ENCODE data around the gene NKAIN1. TPM values are rescaled to one million over a fixed set of nuclear protein-coding genes. Genes with fewer than 3 reads are reported as not detected.
"Not testable (repeated sequence)": the region's sequence is repeated elsewhere in the genome, so short reads cannot be mapped to it uniquely, and the experiment has no call there.

Gene NKAIN1
- total RNA-seq, 4 donors from 2014 or later: not detected

- ATAC-seq (ENCODE audit: low FRiP score): no peak
- no peak for DNase-seq (ENCODE audit: low spot score)
Measured at GRCh38 chr1:31198600-31198999, 41.1 kb downstream of the NKAIN1 start.

DNA sequence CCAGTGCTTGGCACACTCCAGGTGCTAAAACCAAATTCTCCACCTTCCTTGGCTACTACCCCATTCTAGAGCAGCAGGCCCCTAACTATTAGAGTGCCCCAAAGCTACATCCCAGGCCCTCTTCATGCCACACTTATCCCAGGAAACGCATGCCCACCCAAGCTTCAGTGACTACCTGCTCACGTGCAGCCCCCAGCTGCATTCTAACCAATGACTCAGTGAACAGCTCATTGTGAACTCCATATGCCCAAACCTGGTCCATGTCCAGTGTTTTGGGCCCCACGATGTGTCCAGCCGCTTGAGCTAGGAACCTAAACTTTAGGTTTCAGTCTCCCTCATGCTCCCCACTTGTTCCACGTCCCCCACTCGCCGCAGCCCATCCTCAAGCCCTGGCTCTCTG, 41.5 kb downstream of the NKAIN1 start:
- no peak for ATAC-seq (ENCODE audit: low FRiP score)
- TF ChIP-seq CTCF (IDR thresholded peaks at IDR 0.05): no peak
- no peak for DNase-seq (ENCODE audit: low spot score)

More at GRCh38 chr1:31198600-31198999, 41.1 kb downstream of the NKAIN1 start:
- no peak for TF ChIP-seq CTCF (IDR thresholded peaks at IDR 0.05)

DNA sequence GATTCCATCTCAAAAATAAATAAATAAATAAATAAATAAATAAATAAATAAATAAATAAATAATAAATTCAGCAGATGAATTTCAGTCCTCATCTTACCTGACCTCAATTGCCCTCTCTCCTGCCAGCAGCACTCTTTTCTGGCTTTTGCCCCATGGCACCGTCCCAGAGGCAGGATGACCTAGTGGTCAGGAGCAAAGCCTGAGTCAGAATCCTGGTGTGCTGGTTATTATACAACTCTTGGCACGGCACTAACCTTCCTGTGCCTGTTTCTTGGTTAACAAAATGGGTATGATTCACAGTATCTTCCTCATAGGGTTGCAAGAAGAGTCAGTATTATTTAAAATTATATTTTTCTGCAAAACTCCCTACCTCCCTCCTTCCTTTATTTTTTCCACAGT, 43.0 kb downstream of the NKAIN1 start:
- ATAC-seq (ENCODE audit: low FRiP score) (no peak), DNase-seq (ENCODE audit: low spot score) (no peak)
- no peak for TF ChIP-seq CTCF (IDR thresholded peaks at IDR 0.05)

DNA sequence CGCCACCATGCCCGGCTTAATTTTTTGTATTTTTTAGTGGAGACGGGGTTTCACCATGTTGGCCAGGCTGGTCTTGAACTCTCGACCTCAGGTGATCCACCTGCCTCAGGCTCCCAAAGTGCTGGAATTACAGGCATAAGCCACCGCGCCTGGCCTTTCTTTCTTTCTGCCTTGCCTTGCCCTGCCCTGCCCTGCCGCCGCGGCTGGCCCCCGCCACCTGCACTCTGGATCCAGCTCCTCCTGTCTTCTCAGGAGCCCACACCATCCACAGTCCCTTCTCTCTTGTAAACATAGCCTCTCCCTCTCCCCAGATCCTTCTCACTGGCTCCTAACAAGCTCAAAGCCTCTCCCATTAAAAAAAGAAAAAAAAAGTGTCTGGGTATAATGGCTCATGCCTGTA, 44.4 kb downstream of the NKAIN1 start:
- DNase-seq (ENCODE audit: low spot score); ATAC-seq (ENCODE audit: low FRiP score): not testable (repeated sequence)

DNA sequence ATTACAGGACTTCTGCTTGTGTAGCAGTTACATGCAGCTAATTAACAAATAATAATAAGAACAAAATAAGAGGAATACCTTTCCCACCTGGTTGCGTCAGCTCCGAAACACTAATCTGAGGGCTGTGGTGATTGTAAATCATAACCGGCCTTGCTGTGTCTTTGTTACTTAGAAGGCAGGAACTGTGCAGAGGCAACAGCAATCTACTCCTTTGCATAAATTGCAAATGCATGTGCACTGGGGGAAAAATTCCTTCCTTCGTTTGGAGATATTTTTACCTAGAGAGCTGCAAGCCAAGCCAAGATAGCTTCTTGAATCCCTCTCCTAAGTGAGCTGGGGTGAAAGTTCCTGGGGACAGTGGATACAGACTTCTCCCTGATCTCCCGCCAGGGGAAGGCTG, 46.0 kb downstream of the NKAIN1 start:
- TF ChIP-seq CTCF (IDR thresholded peaks at IDR 0.05): no peak
- no peak for ATAC-seq (ENCODE audit: low FRiP score)
- no peak for DNase-seq (ENCODE audit: low spot score)

DNA sequence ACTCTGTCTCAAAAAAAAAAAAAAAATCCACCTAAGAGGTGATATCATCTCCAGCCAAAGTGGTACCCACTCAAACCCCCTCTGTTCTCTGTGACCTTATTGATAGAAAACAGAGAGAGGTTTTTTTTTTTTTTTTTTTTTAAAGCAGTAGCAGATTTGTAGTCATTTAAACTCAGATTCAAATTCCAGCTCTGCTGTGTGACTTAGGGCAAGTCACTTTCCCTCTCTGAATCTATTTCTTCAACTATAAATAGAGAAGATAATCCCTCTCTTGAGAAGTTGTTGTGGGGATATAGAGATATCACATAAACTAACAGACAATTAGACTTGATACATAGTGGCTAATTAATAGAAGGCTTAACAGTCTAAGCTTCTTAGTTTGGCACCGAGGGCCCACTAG, 48.4 kb downstream of the NKAIN1 start:
- ATAC-seq (ENCODE audit: low FRiP score): no peak
- no peak for DNase-seq (ENCODE audit: low spot score)
- TF ChIP-seq CTCF (IDR thresholded peaks at IDR 0.05): no peak

GRCh38 chr1:31189696-31190674, 49.7 kb downstream of the NKAIN1 start:
- DNase-seq (ENCODE audit: low spot score) (no peak), ATAC-seq (ENCODE audit: low FRiP score) (no peak)
- no peak for TF ChIP-seq CTCF (IDR thresholded peaks at IDR 0.05)

All from omental fat pad (tissue), 4 donors.